ENCODE measurements around the gene DPH1.

The DPH1 gene

DNA sequence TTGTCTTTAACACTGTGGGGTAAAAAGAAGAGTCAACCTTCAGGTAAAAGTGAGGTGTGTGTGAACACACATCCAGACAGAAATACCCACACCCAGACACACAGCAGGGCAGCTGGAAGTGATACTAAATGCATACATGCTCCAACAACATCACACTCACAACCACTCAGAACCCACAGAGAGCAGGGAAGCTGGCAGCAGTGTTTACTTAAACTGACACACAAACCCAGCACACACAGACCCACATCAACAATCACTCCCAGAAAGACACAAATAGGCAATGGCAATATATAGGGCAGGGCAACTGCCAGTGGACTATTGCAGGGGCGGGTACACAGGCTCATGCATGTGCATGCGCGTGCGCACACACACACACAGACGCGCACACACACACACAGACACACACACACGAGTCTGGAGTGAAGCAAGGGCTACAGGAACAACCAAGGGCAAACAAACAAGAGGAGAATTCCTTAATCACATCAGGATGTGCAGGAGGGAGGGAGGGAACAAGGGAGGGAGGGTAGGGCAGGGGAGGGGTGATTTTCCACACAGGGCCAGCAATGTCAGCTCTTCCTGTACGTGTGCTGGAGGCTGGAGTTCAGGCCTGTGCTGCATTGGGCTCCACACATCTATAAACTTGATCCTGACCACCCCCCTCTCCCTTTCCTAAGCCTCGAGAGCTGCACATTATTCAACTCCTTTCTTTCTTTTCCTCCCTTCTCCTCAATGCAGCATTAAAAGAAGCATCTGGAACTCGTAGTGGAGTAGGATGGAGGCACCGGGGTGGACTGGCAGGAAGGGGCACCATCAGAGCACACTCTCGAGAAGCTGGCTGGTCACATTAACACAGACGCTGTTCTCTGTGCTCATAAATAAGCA, 55.1 kb downstream of the DPH1 start:
- Mint-ChIP-seq H3K4me3 (no peak overlapping the region), H3K4me1 (ENCODE audit: low read depth in 2 of 2) (peaks cover 41 to 48% of the 10 kb centered on the region in 2 donors), H3K36me3 (ENCODE audit: insufficient read depth) (peaks cover 30% of the 10 kb centered on the region), H3K9me3 (no peaks in the 10 kb centered on the region), H3K27ac (peak overlapping the region; percentile 8 to 84), H3K27me3 (no peaks in the 10 kb centered on the region)
- DNase-seq (no peak), ATAC-seq (replicated peaks) (no peak)

DNA sequence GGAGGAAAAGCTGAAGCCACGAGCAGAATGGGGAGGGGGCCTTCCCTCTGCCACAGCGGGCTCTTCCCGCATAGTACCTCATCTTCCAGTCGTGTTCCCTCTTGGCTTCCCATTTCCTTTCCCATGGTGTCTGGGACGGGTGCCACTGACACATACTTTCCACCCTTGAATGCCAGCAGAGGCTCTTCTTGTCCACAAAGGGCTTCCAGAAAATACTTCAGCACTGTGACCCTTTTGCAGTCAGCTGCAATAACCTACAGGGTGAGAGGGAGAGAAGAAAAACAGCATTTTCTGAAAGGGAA, 55.6 kb downstream of the DPH1 start:
- Mint-ChIP-seq H3K36me3 (ENCODE audit: insufficient read depth) (peaks cover 28% of the 10 kb centered on the region), H3K4me1 (ENCODE audit: low read depth in 2 of 2) (peaks cover 46 to 52% of the 10 kb centered on the region in 2 donors), H3K4me3 (no peak overlapping the region), H3K27ac (peak overlapping the region in 1 of 2 donors; percentile 81), H3K9me3 (no peaks in the 10 kb centered on the region), H3K27me3 (no peaks in the 10 kb centered on the region)
- ATAC-seq (replicated peaks) (no peak), DNase-seq (no peak)

DNA sequence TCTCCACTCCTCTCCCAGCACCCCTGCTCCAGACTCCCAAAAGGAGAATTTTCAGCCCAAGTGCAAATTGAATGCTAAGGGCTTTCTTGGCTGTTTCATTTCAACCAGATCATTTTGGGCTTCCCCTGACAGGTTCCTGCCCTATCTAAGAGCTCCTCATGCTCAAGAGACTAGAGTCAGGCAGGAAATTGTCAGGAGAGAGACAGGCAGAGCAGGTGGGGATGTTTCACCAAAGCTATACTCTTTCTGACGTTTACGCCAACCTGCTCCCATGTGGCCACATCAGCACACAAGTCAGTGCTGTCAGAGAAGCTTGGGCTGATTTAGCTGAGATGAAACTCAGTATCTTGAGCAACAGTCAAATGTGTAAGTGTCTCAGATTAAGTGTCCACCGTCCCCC, 56.4 kb downstream of the DPH1 start:
- Mint-ChIP-seq H3K4me1 (ENCODE audit: low read depth in 2 of 2) (peaks cover 50 to 57% of the 10 kb centered on the region in 2 donors), H3K4me3 (no peak overlapping the region)
- DNase-seq = no peak

DNA sequence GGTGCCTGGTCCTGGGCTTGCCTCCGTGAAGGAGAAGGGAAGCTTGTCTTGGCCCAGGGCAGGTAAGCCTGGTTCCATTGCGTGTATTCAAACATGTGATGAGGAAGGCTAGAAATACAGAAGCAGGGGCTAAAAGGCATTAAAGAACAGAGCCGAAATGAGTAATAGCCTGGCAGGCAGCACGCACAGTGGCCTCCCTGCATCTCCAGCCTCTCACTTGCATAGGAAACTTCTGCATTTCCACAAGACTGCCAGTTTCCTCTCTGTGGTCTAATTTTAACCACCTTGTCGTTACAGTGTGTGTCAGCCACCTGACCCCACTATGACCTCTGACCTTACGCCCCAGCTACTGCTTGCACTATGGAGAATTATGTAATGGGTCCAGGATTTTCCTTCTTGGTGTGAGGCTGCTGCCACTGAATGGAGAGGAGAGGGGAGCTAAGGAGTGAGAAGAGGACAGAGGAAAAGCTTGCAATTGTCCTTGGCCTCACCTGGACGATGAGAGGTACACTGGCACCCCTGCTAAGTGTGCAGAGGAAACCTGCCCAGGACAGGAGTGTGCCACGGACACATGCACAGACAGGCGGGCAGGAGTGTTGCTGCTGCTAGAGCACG, 57.8 kb downstream of the DPH1 start:
- Mint-ChIP-seq H3K9me3 (no peaks in the 10 kb centered on the region), H3K27ac (peak overlapping the region; percentile 91 to 93), H3K4me1 (ENCODE audit: low read depth in 2 of 2) (peaks cover 50 to 55% of the 10 kb centered on the region in 2 donors), H3K36me3 (ENCODE audit: insufficient read depth) (peaks cover 17% of the 10 kb centered on the region), H3K4me3 (peak overlapping the region; percentile 79 to 86), H3K27me3 (no peaks in the 10 kb centered on the region)
- DNase-seq (peak; percentile 23 to 39 (median 33)), ATAC-seq (replicated peaks) (peak; percentile 69)

More for the DNA sequence above, 56.4 kb downstream of the DPH1 start:
- H3K36me3 Mint-ChIP-seq (ENCODE audit: insufficient read depth) = peaks cover 23% of the 10 kb centered on the region
- no peaks in the 10 kb centered on the region for H3K27me3 Mint-ChIP-seq
- H3K27ac Mint-ChIP-seq = peak overlapping the region; percentile 81 to 91
- ATAC-seq (replicated peaks) = no peak
- H3K9me3 Mint-ChIP-seq = no peaks in the 10 kb centered on the region

DNA sequence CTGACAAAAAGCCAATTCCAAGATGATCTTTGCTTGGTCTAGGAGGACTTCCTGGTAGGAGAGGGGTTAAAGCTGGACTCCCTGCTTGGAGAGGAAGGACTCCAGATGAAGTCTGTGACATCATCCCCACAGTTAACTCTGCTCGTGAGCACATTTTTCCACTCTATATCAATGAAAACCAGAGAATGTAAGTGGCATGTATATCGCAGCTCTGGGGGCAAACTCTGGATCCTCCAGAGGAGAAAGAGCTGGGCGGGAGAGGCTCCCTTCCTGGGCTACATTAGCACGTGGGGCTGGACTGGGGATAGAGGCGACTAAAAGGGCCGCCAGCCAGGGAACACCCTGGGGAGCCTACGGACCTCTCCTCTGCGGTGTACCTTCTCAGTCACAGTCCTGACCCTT, 59.1 kb downstream of the DPH1 start:
- ATAC-seq (replicated peaks) = peak; percentile 19

DNA sequence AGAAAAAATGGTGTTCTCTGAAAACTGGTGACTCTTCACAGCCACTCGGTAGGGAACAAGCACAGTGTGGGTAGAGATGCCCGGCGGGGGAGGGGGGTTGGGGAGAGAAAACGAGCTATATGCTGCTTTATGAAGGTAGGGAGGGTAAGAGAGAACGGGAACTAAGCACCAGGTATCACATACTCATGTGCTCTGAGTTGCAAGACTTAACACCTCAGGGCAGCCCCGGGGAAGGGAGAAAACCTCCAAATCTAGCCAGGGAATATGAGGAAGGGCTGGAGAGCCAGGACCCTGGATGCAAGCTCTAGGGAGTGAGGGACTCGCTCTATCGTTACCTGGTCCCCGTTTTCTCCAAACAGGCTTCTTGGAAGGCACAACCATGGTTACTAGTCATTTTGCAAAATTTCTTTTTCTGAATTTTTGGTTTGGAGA, 60.3 kb downstream of the DPH1 start:
- Mint-ChIP-seq H3K27me3 (no peaks in the 10 kb centered on the region), H3K4me3 (peak overlapping the region; percentile 79 to 86), H3K27ac (peak overlapping the region; percentile 91 to 93), H3K9me3 (no peaks in the 10 kb centered on the region), H3K36me3 (ENCODE audit: insufficient read depth) (peaks cover 9% of the 10 kb centered on the region), H3K4me1 (ENCODE audit: low read depth in 2 of 2) (peaks cover 44 to 46% of the 10 kb centered on the region in 2 donors)
- ATAC-seq (replicated peaks) (peak; percentile 15), DNase-seq (no peak)

More for the DNA sequence above, 59.1 kb downstream of the DPH1 start:
- peaks cover 50 to 55% of the 10 kb centered on the region in 2 donors for H3K4me1 Mint-ChIP-seq (ENCODE audit: low read depth in 2 of 2)
- H3K4me3 Mint-ChIP-seq = peak overlapping the region; percentile 79 to 86
- DNase-seq = no peak
- no peaks in the 10 kb centered on the region for H3K9me3 Mint-ChIP-seq
- peak overlapping the region; percentile 91 to 93 for H3K27ac Mint-ChIP-seq
- H3K27me3 Mint-ChIP-seq = no peaks in the 10 kb centered on the region
- H3K36me3 Mint-ChIP-seq (ENCODE audit: insufficient read depth) = peaks cover 15% of the 10 kb centered on the region

DNA sequence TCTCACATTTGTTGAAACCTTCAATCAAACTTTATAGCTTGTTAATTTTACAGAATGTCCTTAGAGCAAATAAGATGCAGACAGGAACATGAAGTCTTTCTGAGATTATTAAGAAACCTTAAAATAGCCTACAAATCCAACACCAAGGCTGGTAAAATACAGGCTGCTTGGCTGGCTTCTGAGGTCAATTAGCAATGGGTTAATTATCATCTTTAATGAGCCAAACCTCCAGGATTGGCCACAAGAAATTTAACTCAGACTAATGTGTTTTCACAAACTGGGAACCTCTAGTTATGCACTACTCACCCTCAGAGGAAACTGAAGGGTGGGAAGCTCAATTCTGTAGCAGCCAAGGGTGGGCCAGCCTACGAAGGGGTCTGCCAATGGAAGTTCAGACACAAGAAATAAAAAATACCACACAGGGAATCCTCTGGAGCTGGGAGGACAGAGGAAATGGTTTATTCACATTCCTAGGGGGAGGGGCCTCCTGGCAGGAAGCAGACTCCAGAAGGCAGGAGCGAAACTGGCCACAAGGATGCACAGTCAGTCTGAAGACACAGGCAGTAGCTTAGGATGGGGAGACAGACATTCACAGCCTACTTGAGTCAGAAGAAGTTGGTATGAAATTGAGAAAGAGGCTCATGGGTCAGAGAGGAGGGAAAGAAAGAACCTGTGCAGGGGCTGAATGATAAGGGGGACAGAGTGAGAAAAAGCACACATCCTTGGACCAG, 61.0 kb downstream of the DPH1 start:
- DNase-seq (no peak), ATAC-seq (replicated peaks) (no peak)
- H3K36me3 Mint-ChIP-seq (ENCODE audit: insufficient read depth) = peaks cover 9% of the 10 kb centered on the region
- peak overlapping the region; percentile 79 to 86 for H3K4me3 Mint-ChIP-seq
- H3K27me3 Mint-ChIP-seq = no peaks in the 10 kb centered on the region
- H3K9me3 Mint-ChIP-seq = no peaks in the 10 kb centered on the region
- H3K4me1 Mint-ChIP-seq (ENCODE audit: low read depth in 2 of 2) = peaks cover 44 to 46% of the 10 kb centered on the region in 2 donors
- peak overlapping the region; percentile 58 to 91 for H3K27ac Mint-ChIP-seq

DNA sequence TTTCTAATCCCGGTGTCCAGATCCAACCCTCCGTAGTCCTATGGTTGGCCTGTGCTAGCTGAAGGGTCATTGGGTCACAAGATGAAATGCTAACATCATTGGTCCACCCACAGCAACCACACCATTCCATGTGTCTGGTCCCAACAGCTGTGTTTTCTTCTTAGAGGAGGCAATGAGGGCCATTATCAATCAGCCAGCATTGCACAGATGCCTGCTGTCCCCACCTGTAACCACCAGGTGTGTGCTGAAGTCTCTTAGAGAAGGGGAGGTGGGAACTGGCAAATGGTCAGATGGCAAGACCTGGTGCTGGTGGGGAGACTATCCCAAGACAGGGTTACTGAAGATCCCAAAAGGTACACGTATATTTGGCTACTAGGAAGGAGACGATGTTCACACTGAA, 62.3 kb downstream of the DPH1 start:
- Mint-ChIP-seq H3K4me3 (no peak overlapping the region), H3K27me3 (no peaks in the 10 kb centered on the region), H3K36me3 (ENCODE audit: insufficient read depth) (peaks cover 9% of the 10 kb centered on the region), H3K4me1 (ENCODE audit: low read depth in 2 of 2) (peaks cover 36 to 51% of the 10 kb centered on the region in 2 donors), H3K27ac (peak overlapping the region in 1 of 2 donors; percentile 63), H3K9me3 (no peaks in the 10 kb centered on the region)
- DNase-seq (no peak), ATAC-seq (replicated peaks) (no peak)

DNA sequence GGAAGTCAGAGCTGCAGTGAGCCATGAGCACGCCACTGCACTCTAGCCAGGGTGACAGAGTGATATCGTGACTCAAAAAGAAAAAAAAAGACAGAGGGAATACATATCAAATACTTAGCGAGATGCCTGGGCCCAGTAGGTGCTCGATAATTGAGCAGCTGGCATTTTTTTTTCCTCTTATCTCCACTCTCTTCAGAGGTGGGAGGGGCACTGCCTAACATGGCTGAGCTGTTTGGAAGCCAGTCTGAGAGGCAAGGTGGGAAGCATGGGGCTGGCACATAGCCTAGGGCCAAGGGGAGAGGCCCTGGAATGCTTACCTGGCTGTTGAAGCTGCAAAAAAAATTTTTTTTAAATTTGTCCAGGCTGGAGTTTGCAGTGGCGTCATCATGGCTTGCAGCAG, 63.4 kb downstream of the DPH1 start:
- Mint-ChIP-seq H3K9me3 (no peaks in the 10 kb centered on the region), H3K27ac (no peak overlapping the region), H3K36me3 (ENCODE audit: insufficient read depth) (peaks cover 5% of the 10 kb centered on the region), H3K4me3 (no peak overlapping the region), H3K27me3 (no peaks in the 10 kb centered on the region), H3K4me1 (ENCODE audit: low read depth in 2 of 2) (peaks cover 26 to 40% of the 10 kb centered on the region in 2 donors)
- ATAC-seq (replicated peaks) (no peak), DNase-seq (no peak)

Measured in effector memory CD8-positive, alpha-beta T cell (primary cell).